HL-60 (cell line): ENCODE data around the gene CHST3.

Source experiments
- CTCF ChIP-seq: IDR thresholded peaks from one replicate; pipeline ENCODE4 v1.5.1; 2011; ENCODE audit warnings: low read length, control low read depth, inconsistent platforms; ENCODE audit not compliant: insufficient read depth
- POLR2AphosphoS5 ChIP-seq: IDR thresholded peaks from 2 replicates; pipeline ENCODE4 v1.6.1; 2012; ENCODE audit warnings: low read depth
- SPI1 ChIP-seq: IDR thresholded peaks from 2 replicates; pipeline ENCODE4 v1.6.1; 2012; ENCODE audit warnings: low read depth, mild to moderate bottlenecking, borderline replicate concordance
- TF ChIP-seq, protein P1 (sequence below): IDR thresholded peaks from 2 replicates; pipeline ENCODE4 v1.6.1; 2012; ENCODE audit warnings: low read depth; ENCODE audit not compliant: insufficient replicate concordance

- TF ChIP-seq CTCF (no peak), POLR2AphosphoS5 (no peak), SPI1 (no peak)
- TF ChIP-seq, protein P1, sequence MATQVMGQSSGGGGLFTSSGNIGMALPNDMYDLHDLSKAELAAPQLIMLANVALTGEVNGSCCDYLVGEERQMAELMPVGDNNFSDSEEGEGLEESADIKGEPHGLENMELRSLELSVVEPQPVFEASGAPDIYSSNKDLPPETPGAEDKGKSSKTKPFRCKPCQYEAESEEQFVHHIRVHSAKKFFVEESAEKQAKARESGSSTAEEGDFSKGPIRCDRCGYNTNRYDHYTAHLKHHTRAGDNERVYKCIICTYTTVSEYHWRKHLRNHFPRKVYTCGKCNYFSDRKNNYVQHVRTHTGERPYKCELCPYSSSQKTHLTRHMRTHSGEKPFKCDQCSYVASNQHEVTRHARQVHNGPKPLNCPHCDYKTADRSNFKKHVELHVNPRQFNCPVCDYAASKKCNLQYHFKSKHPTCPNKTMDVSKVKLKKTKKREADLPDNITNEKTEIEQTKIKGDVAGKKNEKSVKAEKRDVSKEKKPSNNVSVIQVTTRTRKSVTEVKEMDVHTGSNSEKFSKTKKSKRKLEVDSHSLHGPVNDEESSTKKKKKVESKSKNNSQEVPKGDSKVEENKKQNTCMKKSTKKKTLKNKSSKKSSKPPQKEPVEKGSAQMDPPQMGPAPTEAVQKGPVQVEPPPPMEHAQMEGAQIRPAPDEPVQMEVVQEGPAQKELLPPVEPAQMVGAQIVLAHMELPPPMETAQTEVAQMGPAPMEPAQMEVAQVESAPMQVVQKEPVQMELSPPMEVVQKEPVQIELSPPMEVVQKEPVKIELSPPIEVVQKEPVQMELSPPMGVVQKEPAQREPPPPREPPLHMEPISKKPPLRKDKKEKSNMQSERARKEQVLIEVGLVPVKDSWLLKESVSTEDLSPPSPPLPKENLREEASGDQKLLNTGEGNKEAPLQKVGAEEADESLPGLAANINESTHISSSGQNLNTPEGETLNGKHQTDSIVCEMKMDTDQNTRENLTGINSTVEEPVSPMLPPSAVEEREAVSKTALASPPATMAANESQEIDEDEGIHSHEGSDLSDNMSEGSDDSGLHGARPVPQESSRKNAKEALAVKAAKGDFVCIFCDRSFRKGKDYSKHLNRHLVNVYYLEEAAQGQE: no peak
Observed at GRCh38 chr10:71963351-71964097, 671 bp upstream of the CHST3 start.
